Measurements from ENCODE around the gene ZNF136.
A peak's percentile ranks its signal among the peaks of the same experiment; 100 is the strongest.

The ZNF136 gene

DNA sequence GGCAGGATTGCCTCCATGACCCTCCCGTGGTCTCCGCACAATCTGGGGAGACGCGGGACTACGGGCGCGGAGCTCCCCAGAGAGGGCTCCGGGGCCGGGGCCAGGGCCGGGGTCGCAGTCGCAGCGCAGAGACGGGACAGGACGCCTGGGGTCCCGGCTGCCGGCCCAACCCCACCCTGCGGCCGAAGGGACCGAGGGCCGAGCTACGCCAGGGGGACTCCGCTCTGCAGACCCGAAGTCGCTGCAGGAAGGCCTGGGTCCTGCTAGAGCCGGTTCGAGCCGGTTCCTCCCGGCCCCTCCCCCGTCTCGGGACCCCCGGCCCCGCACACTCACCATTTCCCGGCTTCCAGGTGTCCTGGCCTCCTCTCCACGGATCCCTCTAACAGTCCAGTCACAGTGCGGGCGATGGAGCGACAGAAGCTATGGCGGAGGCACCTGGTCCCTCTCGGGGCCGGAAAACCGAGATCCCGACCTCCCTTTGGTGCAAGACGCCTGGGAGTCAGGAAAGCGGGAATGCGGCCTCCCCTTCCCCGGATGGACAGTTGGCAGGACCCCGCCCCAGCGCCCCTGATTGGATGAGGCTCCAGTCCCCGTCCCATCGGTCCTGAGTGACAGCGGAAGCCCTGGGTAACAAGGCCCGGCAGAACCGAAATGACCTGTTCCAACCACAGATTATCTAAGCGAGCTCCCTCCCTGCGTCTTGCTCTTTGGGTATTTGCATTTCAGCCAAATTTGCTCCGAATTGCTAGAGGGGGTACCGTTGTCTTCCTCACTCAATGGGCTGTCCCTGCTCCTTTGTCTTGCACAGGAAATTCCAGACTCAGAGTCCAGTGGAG, 6.5 kb upstream of the ZNF136 start, which contains the start of gene ZNF625:
ZNF625 (minus strand) TSS at position 512 of the 836 bp plus-strand sequence; CDS start at position 336, 176 bp downstream.
- H3K4me1 Mint-ChIP-seq = peaks cover 4% of the 10 kb centered on the region
- H3K27ac Mint-ChIP-seq = peak within 1 kb of the TSS; percentile 92
- peaks cover 4% of the 10 kb centered on the region for H3K36me3 Mint-ChIP-seq
- peak within 1 kb of the TSS; percentile 93 for H3K4me3 Mint-ChIP-seq
- no peaks in the 10 kb centered on the region for H3K9me3 Mint-ChIP-seq
- H3K27me3 Mint-ChIP-seq = no peaks in the 10 kb centered on the region
- ATAC-seq (ENCODE audit: low read depth) (peak; percentile 86), DNase-seq (ENCODE audit: low spot score in 2 of 2) (peak in 1 of 2 donors; percentile 39)

GRCh38 chr19:12159773-12160414, 3.0 kb upstream of the ZNF136 start:
- Mint-ChIP-seq H3K36me3 (peaks cover under 1% of the 10 kb centered on the region), H3K4me3 (no peak overlapping the region)

GRCh38 chr19:12162513-12162881, 399 bp upstream of the ZNF136 start:
- Mint-ChIP-seq H3K27ac (peak overlapping the region; percentile 98), H3K27me3 (no peaks in the 10 kb centered on the region), H3K4me3 (peak overlapping the region; percentile 94), H3K36me3 (peaks cover 9% of the 10 kb centered on the region), H3K4me1 (peaks cover 24% of the 10 kb centered on the region), H3K9me3 (no peaks in the 10 kb centered on the region)
- peak; percentile 3 for ATAC-seq (ENCODE audit: low read depth)
- no peak for DNase-seq (ENCODE audit: low spot score in 2 of 2)

More at GRCh38 chr19:12159773-12160414, 3.0 kb upstream of the ZNF136 start:
- ATAC-seq (ENCODE audit: low read depth) (no peak), DNase-seq (ENCODE audit: low spot score in 2 of 2) (no peak)
- H3K27me3 Mint-ChIP-seq = no peaks in the 10 kb centered on the region
- H3K27ac Mint-ChIP-seq = no peak overlapping the region
- H3K9me3 Mint-ChIP-seq = no peaks in the 10 kb centered on the region
- peaks cover 19% of the 10 kb centered on the region for H3K4me1 Mint-ChIP-seq

DNA sequence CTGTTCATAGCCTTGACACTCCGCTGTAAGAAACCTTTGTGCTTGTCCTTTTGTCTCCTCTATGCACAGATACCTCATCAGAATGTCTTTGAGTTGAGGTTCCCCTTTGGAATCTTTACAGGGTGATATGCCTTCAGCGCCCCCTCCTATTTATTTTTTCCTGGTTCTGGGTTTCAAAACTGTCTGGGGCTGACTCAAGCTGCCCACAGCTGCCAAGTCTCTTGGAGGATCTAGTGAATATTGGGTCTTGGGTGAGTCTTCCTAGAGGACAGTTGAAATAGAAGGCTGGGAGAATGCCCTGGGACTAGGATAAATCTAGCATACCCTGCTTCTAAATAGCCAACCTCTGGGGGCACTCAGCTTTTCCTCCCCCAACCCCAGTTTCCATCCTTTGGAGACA, 930 bp downstream of the ZNF136 start:
- no peak for DNase-seq (ENCODE audit: low spot score in 2 of 2)
- Mint-ChIP-seq H3K27ac (peak overlapping the region; percentile 98), H3K36me3 (peaks cover 10% of the 10 kb centered on the region), H3K9me3 (no peaks in the 10 kb centered on the region), H3K4me3 (peak overlapping the region; percentile 94), H3K27me3 (no peaks in the 10 kb centered on the region), H3K4me1 (peaks cover 24% of the 10 kb centered on the region)
- no peak for ATAC-seq (ENCODE audit: low read depth)

- H3K4me1 Mint-ChIP-seq = peaks cover 26% of the 10 kb centered on the region
- H3K9me3 Mint-ChIP-seq = no peaks in the 10 kb centered on the region
- ATAC-seq (ENCODE audit: low read depth) = no peak
- H3K27me3 Mint-ChIP-seq = no peaks in the 10 kb centered on the region
- peaks cover 19% of the 10 kb centered on the region for H3K36me3 Mint-ChIP-seq
- H3K27ac Mint-ChIP-seq = no peak overlapping the region
- no peak overlapping the region for H3K4me3 Mint-ChIP-seq
- DNase-seq (ENCODE audit: low spot score in 2 of 2) = no peak
Observed at GRCh38 chr19:12166626-12167025, 3.7 kb downstream of the ZNF136 start.

DNA sequence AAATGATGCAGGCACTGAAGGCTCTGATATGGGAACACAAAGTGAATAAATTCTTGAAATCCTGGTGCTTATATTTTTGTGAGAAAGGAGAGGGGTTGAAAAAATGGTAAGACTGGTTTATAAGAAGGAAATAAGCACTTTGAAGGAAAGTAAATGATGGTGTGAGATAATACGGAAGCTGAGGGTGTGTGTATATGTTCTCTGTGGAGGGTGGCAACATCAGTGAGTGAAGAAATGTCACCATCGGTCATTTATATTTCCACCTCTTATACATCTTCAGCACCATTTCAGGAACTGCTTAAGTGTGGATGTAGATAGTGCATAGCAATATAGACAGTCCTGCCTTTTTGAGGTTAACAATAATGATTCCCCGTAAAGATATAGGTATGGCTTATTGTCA, 17.5 kb downstream of the ZNF136 start:
- peaks cover 14% of the 10 kb centered on the region for H3K4me1 Mint-ChIP-seq
- peaks cover 52% of the 10 kb centered on the region for H3K36me3 Mint-ChIP-seq
- DNase-seq (ENCODE audit: low spot score in 2 of 2) (no peak), ATAC-seq (ENCODE audit: low read depth) (no peak)
- H3K9me3 Mint-ChIP-seq = peaks cover 4% of the 10 kb centered on the region
- H3K27me3 Mint-ChIP-seq = no peaks in the 10 kb centered on the region
- H3K27ac Mint-ChIP-seq = no peak overlapping the region
- H3K4me3 Mint-ChIP-seq = no peak overlapping the region

DNA sequence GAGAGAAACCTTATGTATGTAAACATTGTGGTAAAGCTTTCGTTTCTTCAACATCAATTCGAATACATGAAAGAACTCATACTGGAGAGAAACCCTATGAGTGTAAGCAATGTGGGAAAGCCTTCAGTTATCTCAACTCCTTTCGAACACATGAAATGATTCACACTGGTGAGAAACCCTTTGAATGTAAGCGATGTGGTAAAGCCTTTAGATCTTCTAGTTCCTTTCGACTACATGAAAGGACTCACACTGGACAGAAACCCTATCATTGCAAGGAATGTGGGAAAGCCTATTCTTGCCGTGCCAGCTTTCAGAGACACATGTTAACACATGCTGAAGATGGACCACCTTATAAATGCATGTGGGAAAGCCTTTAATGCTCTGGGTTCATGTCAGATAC, 24.7 kb downstream of the ZNF136 start:
- Mint-ChIP-seq H3K4me1 (no peaks in the 10 kb centered on the region), H3K36me3 (peaks cover 66% of the 10 kb centered on the region), H3K27me3 (no peaks in the 10 kb centered on the region), H3K9me3 (peaks cover 11% of the 10 kb centered on the region), H3K27ac (no peak overlapping the region), H3K4me3 (no peak overlapping the region)
- DNase-seq (ENCODE audit: low spot score in 2 of 2) (no peak), ATAC-seq (ENCODE audit: low read depth) (no peak)

DNA sequence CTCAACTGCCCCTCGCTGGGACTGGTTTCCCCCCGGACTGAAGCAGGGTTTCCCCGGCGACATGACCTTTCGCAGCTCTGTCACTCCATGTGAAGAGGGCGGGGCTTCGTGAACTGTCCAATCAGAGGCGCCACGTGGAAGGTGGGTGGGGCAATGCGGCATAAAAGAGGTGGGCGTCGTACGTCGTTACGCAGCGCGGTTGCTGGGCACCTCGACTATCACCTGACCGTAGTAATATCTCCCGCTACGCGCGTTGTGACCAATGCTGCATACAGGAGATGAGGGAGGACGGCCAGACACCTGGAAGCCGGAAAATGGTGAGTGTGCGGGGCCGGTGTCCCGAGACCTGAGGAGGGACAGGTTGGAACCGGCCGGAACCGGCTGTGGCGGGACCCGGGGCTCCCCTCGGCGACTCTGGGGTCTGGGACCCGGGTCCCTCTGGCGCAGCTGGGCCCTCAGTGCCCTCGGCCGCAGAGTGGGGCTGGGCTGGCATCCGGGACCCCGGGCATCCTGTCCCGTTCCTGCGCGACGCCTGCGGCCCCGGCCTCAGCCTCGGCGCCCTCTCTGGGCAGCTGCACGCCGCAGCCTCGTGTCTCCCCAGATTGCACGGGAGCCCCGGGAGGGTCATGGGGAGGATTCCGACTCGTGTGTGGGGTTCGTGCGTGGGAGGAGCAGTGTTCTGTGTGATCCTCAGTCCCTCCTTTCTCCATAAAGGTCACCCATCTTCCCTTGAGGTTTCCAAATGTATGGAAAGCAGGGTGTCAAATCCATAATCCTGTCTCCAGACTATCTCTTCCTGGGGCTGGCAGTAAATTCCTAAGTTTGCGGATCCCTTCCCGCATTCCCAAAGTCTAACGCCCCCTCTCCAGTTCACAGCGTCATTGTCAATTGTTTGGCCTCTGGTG, 32.2 kb downstream of the ZNF136 start:
- H3K27me3 Mint-ChIP-seq = no peaks in the 10 kb centered on the region

GRCh38 chr19:12198136-12198535, 35.2 kb downstream of the ZNF136 start:
- Mint-ChIP-seq H3K27ac (no peak overlapping the region), H3K4me1 (peaks cover 13% of the 10 kb centered on the region), H3K4me3 (no peak overlapping the region), H3K36me3 (peaks cover 15% of the 10 kb centered on the region), H3K27me3 (no peaks in the 10 kb centered on the region), H3K9me3 (peaks cover 3% of the 10 kb centered on the region)
- no peak for DNase-seq (ENCODE audit: low spot score in 2 of 2)
- ATAC-seq (ENCODE audit: low read depth) = no peak

More for the DNA sequence above, 32.2 kb downstream of the ZNF136 start:
- peak overlapping the region; percentile 82 for H3K27ac Mint-ChIP-seq
- ATAC-seq (ENCODE audit: low read depth) (peak; percentile 97), DNase-seq (ENCODE audit: low spot score in 2 of 2) (peak; percentile 45 to 69)
- peak overlapping the region; percentile 88 for H3K4me3 Mint-ChIP-seq
- H3K36me3 Mint-ChIP-seq = peaks cover 25% of the 10 kb centered on the region
- peaks cover 5% of the 10 kb centered on the region for H3K4me1 Mint-ChIP-seq
- H3K9me3 Mint-ChIP-seq = peaks cover 7% of the 10 kb centered on the region

- peaks cover 2% of the 10 kb centered on the region for H3K9me3 Mint-ChIP-seq
- no peak overlapping the region for H3K27ac Mint-ChIP-seq
- peaks cover 10% of the 10 kb centered on the region for H3K4me1 Mint-ChIP-seq
- H3K36me3 Mint-ChIP-seq = peaks cover 19% of the 10 kb centered on the region
- DNase-seq (ENCODE audit: low spot score in 2 of 2) (no peak), ATAC-seq (ENCODE audit: low read depth) (no peak)
- H3K27me3 Mint-ChIP-seq = no peaks in the 10 kb centered on the region
- no peak overlapping the region for H3K4me3 Mint-ChIP-seq
Observed at GRCh38 chr19:12199757-12200419, 37.0 kb downstream of the ZNF136 start.

- Mint-ChIP-seq H3K27me3 (no peaks in the 10 kb centered on the region), H3K36me3 (peaks cover 28% of the 10 kb centered on the region), H3K4me1 (peaks cover 13% of the 10 kb centered on the region), H3K27ac (no peak overlapping the region), H3K9me3 (peaks cover 6% of the 10 kb centered on the region), H3K4me3 (no peak overlapping the region)
- ATAC-seq (ENCODE audit: low read depth) (peak; percentile 56), DNase-seq (ENCODE audit: low spot score in 2 of 2) (peak in 1 of 2 donors; percentile 9)
Observed at GRCh38 chr19:12202250-12202649, 39.4 kb downstream of the ZNF136 start.

GRCh38 chr19:12205296-12205695, 42.4 kb downstream of the ZNF136 start:
- ATAC-seq (ENCODE audit: low read depth) = no peak
- H3K9me3 Mint-ChIP-seq = peaks cover 11% of the 10 kb centered on the region

GRCh38 chr19:12208221-12208620, 45.3 kb downstream of the ZNF136 start:
- no peaks in the 10 kb centered on the region for H3K27me3 Mint-ChIP-seq
- H3K9me3 Mint-ChIP-seq = peaks cover 14% of the 10 kb centered on the region
- H3K4me3 Mint-ChIP-seq = no peak overlapping the region
- peaks cover 30% of the 10 kb centered on the region for H3K36me3 Mint-ChIP-seq
- H3K4me1 Mint-ChIP-seq = peaks cover 3% of the 10 kb centered on the region
- DNase-seq (ENCODE audit: low spot score in 2 of 2) (no peak), ATAC-seq (ENCODE audit: low read depth) (no peak)
- no peak overlapping the region for H3K27ac Mint-ChIP-seq

More at GRCh38 chr19:12205296-12205695, 42.4 kb downstream of the ZNF136 start:
- H3K36me3 Mint-ChIP-seq = peaks cover 32% of the 10 kb centered on the region
- DNase-seq (ENCODE audit: low spot score in 2 of 2) = no peak
- H3K27ac Mint-ChIP-seq = no peak overlapping the region
- H3K27me3 Mint-ChIP-seq = no peaks in the 10 kb centered on the region
- peaks cover 11% of the 10 kb centered on the region for H3K4me1 Mint-ChIP-seq
- H3K4me3 Mint-ChIP-seq = no peak overlapping the region
